ENCODE measurements around the gene CDH6.

DNA sequence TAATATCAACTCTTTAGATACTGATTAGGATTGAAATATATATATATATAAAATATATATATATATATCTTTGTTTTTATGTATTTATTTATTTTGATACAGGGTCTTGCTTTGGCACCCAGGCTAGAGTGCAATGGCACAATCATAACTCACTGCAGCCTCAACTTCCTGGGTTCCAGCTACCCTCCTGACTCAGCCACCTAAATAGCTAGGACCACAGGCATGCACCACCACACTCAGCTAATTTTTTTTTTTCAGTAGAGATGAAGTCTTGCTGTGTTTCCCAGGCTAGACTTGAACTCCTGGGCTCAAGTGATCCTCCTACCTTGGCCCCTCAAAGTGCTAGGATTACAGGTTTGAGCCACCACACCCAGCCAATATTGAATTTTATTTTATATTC, 20.6 kb upstream of the CDH6 start:
- TF ChIP-seq, protein P1, sequence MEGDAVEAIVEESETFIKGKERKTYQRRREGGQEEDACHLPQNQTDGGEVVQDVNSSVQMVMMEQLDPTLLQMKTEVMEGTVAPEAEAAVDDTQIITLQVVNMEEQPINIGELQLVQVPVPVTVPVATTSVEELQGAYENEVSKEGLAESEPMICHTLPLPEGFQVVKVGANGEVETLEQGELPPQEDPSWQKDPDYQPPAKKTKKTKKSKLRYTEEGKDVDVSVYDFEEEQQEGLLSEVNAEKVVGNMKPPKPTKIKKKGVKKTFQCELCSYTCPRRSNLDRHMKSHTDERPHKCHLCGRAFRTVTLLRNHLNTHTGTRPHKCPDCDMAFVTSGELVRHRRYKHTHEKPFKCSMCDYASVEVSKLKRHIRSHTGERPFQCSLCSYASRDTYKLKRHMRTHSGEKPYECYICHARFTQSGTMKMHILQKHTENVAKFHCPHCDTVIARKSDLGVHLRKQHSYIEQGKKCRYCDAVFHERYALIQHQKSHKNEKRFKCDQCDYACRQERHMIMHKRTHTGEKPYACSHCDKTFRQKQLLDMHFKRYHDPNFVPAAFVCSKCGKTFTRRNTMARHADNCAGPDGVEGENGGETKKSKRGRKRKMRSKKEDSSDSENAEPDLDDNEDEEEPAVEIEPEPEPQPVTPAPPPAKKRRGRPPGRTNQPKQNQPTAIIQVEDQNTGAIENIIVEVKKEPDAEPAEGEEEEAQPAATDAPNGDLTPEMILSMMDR (conservative IDR thresholded peaks at IDR 0.05), result no peak
- TF ChIP-seq EZH2 (IDR thresholded peaks at IDR 0.05; ENCODE audit: low read depth), result no peak
